Activated naive CD4-positive, alpha-beta T cell treated with anti-CD3 and anti-CD28 coated beads, Interleukin-2, amount 50 U/mL, for 24 hours (primary cell): ENCODE measurements around the gene IP6K1.
A peak's percentile ranks its signal among the peaks of the same experiment; 100 is the strongest.
"Not testable (repeated sequence)": the region's sequence is repeated elsewhere in the genome, so short reads cannot be mapped to it uniquely, and the experiment has no call there.

Experiments used
- H3K27ac Mint-ChIP-seq: one replicate; pipeline ENCODE4 v1.8.0; 2021; ENCODE audit warnings: mild to moderate bottlenecking, mixed read lengths
- H3K27me3 Mint-ChIP-seq: one replicate; pipeline ENCODE4 v1.8.0; 2021; ENCODE audit warnings: mixed read lengths
- H3K36me3 Mint-ChIP-seq: one replicate; pipeline ENCODE4 v1.8.0; 2021; ENCODE audit warnings: mixed read lengths
- H3K4me1 Mint-ChIP-seq: one replicate; pipeline ENCODE4 v1.8.0; 2021; ENCODE audit warnings: mixed read lengths
- H3K4me3 Mint-ChIP-seq: one replicate; pipeline ENCODE4 v1.8.0; 2021; ENCODE audit warnings: mild to moderate bottlenecking, mixed read lengths
- H3K9me3 Mint-ChIP-seq: one replicate; pipeline ENCODE4 v1.8.0; 2021; ENCODE audit warnings: mixed read lengths

IP6K1 gene

DNA sequence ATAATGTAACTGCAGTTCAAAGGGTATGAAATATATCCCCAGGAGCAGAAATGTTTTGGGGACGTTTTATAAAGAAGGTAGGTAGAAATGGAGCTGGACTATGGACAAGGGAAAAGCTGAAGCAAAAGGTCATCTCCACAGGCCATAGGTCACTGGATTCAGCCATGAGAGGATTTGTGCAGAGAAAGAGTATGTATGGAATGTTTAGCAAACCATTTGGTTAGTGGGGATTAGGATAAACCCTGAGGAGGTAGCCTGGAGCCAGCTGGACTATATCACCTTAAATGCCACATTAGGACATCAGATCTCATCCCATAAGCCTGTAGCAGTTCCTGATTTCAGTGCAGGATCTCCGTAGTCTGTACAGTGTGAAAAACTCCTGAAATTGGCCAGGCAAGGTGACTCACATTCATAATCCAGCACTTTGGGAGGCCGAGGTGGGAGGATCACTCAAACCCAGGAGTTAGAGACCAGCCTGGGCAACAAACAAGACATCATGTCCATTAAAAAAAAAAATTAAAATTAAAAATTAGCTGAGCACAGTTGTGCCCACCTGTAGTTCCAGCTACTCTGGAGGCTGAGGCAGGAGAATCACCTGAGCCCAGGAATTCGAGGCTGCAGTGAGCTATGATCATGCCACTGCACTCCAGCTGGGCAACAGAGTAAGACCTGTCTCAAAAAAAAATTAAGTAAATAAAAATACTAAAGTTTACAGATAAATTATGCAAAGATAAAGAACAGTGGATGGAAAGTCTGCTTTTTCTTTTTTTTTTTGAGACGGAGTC, 4.7 kb downstream of the IP6K1 start:
- H3K36me3 Mint-ChIP-seq = peaks cover 14% of the 10 kb centered on the region
- no peaks in the 10 kb centered on the region for H3K27me3 Mint-ChIP-seq
- no peaks in the 10 kb centered on the region for H3K9me3 Mint-ChIP-seq
- no peak overlapping the region for H3K27ac Mint-ChIP-seq
- peaks cover 54% of the 10 kb centered on the region for H3K4me1 Mint-ChIP-seq
- H3K4me3 Mint-ChIP-seq = no peak overlapping the region

DNA sequence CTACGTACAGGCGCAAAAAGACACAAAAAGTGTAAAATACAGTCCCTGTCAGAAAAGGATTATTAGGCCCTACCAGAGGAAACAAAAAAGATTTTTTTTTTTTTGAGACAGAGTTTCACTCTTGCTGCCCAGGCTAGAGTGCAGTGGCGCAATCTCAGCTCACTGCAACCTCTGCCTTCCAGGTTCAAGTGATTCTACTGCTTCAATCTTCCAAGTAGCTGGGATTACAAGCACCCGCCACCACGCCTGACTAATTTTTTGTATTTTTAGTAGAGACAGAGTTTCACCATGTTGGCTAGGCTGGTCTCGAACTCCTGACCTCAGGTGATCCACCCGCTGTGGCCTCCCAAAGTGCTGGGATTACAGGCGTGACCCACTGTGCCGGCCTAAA, 5.4 kb downstream of the IP6K1 start:
- Mint-ChIP-seq H3K4me1 (peaks cover 54% of the 10 kb centered on the region), H3K36me3 (peaks cover 14% of the 10 kb centered on the region)
- not testable (repeated sequence) for H3K4me3 Mint-ChIP-seq, H3K27ac Mint-ChIP-seq, H3K27me3 Mint-ChIP-seq, H3K9me3 Mint-ChIP-seq

DNA sequence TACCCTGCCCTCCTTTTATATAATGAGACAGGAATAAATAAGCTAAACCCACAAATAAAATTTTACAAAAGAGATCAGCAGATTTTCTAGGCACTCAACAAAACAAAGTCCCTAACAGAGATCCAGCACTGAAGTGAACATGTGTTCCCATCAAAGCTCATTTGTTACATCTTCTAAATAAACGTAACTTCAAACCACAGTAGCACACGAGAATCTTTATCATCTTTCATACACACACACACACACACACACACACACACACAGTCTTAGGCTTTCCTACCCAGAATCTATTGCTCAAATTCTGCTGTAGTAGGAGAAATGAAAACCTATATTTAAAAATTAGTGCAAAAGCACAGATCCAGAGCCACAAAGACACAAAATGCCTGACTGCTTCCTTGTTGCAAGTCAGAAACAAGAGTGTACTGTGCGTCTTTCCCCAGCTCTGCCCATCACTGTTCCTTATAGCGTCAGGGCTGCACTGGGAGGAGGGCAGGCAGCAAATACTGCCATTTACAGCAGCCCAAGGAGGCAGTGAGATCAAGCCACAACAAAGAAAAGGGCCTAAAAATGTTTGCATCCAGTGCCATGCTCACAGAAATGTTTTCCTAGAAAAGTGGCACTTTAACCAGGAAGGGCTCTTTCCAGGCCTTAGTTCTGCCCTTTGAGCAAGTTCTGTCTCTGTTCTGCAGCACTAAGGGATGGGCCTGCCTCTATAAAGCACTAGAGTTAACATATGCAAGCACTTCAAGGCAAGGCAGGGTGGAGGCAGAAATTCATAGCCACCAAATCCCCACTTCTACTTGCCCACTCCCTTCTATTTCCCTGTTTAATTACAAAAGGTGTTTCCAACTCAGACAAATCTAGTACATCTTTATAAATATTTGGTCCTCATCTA, 6.0 kb downstream of the IP6K1 start:
- Mint-ChIP-seq H3K9me3 (no peaks in the 10 kb centered on the region), H3K4me3 (peak overlapping the region; percentile 67), H3K27ac (peak overlapping the region; percentile 43), H3K4me1 (peaks cover 55% of the 10 kb centered on the region), H3K27me3 (no peaks in the 10 kb centered on the region), H3K36me3 (peaks cover 12% of the 10 kb centered on the region)

DNA sequence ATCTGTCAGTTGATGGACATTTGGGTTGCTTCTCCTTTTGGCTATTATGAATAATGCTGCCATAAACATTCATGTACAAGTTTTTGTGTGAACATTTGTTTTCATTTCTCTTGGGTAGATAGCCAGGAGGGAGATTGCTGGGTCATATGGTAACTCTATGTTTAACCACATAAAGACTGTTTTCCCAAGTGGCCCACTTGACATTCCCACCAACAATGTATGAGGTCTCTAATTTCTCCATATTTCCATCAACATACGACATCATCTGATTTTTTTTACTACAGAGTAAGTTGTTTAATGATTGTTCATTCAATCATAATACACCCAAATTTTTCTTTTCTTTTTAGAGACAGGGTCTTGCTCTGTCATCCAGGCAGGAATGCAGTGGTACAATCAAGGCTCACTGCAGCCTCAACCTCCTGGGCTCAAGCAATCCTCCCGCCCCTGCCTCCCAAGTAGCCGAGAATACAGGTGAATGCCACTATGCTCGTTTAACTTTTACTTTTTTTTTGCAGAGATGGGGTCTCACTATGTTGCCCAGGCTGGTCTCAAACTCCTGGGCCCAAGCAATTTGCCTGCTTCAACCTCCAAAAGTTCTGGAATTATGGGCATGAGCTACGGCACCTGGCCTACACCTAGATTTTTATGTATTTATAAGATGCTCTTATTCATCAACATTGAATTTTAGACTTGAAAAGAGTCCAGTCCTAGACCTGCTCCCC, 6.8 kb downstream of the IP6K1 start:
- Mint-ChIP-seq H3K4me3 (peak overlapping the region; percentile 67), H3K27ac (peak overlapping the region; percentile 43), H3K27me3 (no peaks in the 10 kb centered on the region), H3K36me3 (peaks cover 9% of the 10 kb centered on the region), H3K4me1 (peaks cover 59% of the 10 kb centered on the region), H3K9me3 (no peaks in the 10 kb centered on the region)

DNA sequence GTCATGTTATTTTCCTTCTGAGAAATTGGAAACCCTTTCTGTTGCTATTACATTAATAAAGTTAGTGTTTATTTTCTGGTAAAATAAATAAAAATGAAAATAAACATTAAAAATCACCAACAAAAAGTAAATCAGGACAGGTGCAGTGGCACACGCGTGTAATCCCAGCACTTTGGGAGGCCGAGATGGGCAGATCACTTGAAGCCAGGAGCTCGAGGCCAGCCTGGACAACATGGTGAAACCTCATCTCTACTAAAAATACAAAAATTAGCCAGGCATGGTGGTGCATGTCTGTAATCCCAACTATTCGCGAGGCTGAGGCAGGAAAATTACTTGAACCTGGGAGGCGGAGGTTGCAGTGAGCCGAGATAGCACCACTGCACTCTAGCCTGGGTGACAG, 10.2 kb downstream of the IP6K1 start:
- peaks cover 60% of the 10 kb centered on the region for H3K4me1 Mint-ChIP-seq
- H3K9me3 Mint-ChIP-seq, H3K4me3 Mint-ChIP-seq, H3K36me3 Mint-ChIP-seq, H3K27ac Mint-ChIP-seq, H3K27me3 Mint-ChIP-seq: not testable (repeated sequence)

DNA sequence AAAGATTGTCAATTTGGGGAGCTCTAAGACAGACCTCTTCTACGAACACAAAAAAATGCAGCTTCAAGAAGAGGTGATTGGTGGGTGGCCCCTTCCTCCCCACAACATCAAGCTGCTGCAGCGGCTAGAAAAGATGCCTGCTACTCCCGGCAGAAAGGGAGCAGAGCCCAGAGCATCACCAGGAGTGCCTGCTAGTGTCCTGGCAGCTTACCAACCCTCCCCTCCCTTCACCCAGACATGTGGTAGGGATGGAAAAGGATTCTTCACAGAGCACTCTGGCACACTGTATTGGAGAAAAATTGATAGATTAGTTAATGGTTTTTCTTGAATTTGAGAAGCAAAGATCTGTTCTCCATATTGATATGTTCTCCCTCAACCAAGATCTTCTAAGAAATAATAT, 10.8 kb downstream of the IP6K1 start:
- H3K27me3 Mint-ChIP-seq = no peaks in the 10 kb centered on the region
- H3K4me1 Mint-ChIP-seq = peaks cover 60% of the 10 kb centered on the region
- H3K36me3 Mint-ChIP-seq = peaks cover 7% of the 10 kb centered on the region
- H3K4me3 Mint-ChIP-seq = no peak overlapping the region
- H3K27ac Mint-ChIP-seq = no peak overlapping the region
- no peaks in the 10 kb centered on the region for H3K9me3 Mint-ChIP-seq

DNA sequence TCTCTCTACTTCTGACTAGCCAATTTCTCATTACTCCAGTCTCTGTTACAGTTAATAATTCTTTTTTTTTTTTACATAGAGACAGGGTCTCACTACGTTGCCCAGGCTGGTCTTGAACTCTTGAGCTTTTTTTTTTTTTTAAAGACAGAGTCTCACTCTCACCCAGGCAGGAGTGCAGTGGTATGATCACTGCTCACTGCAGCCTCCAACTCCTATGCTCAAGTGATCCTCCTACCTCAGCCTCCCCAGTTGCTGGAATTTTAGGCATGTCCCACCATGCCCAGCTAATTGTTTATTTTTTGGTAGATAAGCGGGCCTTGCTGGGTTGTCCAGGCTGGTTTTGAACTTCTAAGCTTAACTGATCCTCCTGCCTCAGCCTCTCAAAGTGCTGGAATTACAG, 13.6 kb downstream of the IP6K1 start:
- Mint-ChIP-seq H3K36me3 (no peaks in the 10 kb centered on the region), H3K4me1 (peaks cover 65% of the 10 kb centered on the region), H3K27me3 (no peaks in the 10 kb centered on the region)

DNA sequence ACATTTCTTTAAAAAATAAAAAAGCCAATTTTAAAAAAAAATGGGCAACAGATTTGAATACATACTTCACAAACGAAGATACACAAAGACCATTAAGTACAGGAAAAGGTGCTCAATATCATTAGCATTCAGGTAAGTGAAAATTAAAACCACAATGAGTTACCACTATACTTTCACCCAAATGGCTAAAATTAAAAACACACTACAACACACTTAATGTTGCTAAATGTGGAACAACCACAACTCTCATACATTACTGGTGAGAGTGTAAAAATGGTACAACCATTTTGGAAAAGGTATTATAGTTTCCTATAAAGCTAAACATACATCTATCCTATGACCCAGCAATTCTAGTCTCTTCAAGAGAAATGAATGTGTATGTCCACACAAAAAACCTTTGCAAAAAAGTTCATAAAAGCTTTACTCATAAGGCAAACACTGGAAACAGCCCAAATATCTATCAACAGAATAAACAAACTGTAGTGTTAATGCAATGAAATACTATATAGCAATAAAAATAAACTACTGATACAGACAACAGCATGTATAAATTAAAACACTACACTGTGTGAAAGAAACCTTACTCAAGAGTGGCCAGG, 14.9 kb downstream of the IP6K1 start:
- Mint-ChIP-seq H3K4me3 (no peak overlapping the region), H3K36me3 (no peaks in the 10 kb centered on the region), H3K27ac (no peak overlapping the region), H3K9me3 (no peaks in the 10 kb centered on the region), H3K4me1 (peaks cover 61% of the 10 kb centered on the region), H3K27me3 (no peaks in the 10 kb centered on the region)

More for the DNA sequence above, 13.6 kb downstream of the IP6K1 start:
- no peaks in the 10 kb centered on the region for H3K9me3 Mint-ChIP-seq
- H3K27ac Mint-ChIP-seq = no peak overlapping the region
- H3K4me3 Mint-ChIP-seq = no peak overlapping the region

DNA sequence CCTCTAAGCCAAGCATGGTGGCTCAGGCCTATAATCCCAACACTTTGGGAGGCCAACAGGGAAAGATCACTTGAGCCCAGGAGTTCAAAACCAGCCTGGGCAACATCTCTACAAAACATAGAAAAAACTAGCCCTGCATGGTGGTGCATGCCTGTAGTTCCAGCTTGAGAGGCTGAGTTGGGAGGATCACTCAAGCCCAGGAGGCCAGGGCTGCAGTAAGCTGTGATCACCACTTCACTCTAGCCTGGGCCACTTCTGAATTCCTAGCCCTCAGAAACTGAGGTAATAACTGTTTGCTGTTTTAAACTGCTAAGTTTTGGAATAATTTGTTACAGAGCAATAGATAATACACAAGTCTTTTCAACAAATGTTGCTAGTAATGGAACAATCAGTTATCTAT, 16.4 kb downstream of the IP6K1 start:
- Mint-ChIP-seq H3K27me3 (no peaks in the 10 kb centered on the region), H3K4me3 (no peak overlapping the region)

DNA sequence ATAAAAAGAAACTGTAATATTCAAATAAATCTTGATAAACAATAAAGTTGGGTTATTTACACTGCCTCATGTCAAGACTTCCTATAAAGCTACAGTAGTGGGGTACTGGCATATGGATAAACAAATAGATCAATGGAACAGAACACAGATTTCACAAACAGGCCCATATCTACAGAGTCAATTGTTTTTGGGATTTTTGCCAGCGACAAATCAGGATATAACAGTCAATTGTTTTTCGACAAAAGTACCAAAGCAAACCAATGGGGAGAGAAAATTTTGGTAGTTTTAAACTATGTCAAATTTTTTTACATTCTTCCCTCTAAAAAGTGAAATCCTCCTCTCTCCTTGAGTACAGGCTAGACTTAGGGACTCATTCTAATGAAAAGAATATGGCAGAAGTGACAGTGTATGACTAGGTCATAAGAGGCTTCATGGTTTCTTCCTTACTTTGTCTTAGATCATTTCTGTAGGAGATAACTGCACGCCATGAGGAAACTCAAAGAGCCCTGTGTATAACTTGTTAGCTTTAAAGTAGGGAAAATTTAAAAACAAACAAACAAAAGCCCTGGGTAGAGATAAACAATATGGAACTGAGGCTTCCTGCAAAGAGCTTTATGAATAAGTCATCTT, 16.9 kb downstream of the IP6K1 start:
- Mint-ChIP-seq H3K4me1 (peaks cover 54% of the 10 kb centered on the region), H3K27ac (peak overlapping the region; percentile 42), H3K27me3 (no peaks in the 10 kb centered on the region), H3K9me3 (no peaks in the 10 kb centered on the region), H3K36me3 (no peaks in the 10 kb centered on the region), H3K4me3 (no peak overlapping the region)

More for the DNA sequence above, 16.4 kb downstream of the IP6K1 start:
- Mint-ChIP-seq H3K36me3 (no peaks in the 10 kb centered on the region), H3K27ac (peak overlapping the region; percentile 46), H3K4me1 (peaks cover 55% of the 10 kb centered on the region), H3K9me3 (no peaks in the 10 kb centered on the region)

DNA sequence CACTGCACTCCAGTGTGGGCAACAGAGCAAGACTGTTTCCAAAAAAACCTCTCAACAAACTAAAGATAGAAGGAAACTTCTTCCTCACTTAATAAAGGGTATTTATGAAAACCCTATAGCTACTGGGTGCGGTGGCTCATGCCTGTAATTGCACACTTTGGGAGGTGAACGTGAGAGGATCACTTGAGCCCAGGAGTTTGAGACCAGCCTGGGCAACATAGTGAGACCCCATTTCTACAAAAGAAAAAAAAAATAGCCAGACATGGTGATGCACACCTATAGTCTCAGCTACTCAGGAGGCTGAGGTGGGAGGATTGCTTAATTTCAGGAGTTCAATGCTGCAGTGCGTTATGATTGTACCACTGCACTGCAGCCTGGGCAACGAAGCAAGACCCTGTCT, 22.4 kb downstream of the IP6K1 start:
- Mint-ChIP-seq H3K9me3 (no peaks in the 10 kb centered on the region), H3K27ac (no peak overlapping the region), H3K4me3 (no peak overlapping the region), H3K27me3 (no peaks in the 10 kb centered on the region), H3K4me1 (peaks cover 27% of the 10 kb centered on the region), H3K36me3 (peaks cover 1% of the 10 kb centered on the region)

DNA sequence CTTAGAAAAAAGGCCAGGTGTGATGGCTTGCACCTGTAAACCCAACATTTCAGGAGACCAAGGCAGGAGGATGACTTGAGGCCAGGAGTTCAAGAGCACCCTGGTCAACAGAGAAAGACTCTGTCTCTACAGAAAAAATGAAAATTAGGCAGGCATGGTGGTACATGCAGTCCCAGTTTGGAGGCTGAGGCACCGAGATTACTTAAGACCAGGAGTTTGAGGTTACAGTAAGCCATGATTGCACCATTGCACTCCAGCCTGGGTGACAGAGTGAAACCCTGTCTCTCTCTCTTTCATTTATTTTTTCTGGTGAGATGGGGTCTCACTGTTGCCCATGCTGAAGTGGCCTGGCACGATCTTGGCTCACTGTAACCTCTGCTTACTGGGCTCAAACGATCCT, 24.7 kb downstream of the IP6K1 start:
- Mint-ChIP-seq H3K4me3 (no peak overlapping the region), H3K27ac (no peak overlapping the region), H3K36me3 (peaks cover 3% of the 10 kb centered on the region), H3K9me3 (no peaks in the 10 kb centered on the region), H3K4me1 (peaks cover 31% of the 10 kb centered on the region), H3K27me3 (no peaks in the 10 kb centered on the region)

DNA sequence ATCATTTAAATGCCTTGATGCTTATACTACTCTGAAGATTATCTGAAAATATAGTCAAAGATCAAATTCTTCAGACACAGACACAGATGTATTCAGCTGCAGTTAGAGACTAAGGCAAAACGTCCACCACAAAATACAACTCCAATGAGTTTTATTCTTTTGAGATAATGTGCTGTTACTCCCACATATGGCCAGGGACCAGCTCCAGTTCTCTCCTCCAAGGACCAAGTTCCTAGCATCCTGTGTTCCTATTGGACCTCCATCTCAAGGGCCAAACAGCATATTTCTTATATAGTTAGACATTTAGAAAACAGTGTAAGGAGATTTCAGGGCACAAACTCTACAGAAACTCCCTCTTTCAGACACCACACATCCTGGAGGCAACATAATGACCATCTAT, 27.1 kb downstream of the IP6K1 start:
- Mint-ChIP-seq H3K9me3 (no peaks in the 10 kb centered on the region), H3K27me3 (no peaks in the 10 kb centered on the region), H3K36me3 (peaks cover 3% of the 10 kb centered on the region), H3K4me1 (peaks cover 41% of the 10 kb centered on the region), H3K27ac (no peak overlapping the region), H3K4me3 (no peak overlapping the region)

DNA sequence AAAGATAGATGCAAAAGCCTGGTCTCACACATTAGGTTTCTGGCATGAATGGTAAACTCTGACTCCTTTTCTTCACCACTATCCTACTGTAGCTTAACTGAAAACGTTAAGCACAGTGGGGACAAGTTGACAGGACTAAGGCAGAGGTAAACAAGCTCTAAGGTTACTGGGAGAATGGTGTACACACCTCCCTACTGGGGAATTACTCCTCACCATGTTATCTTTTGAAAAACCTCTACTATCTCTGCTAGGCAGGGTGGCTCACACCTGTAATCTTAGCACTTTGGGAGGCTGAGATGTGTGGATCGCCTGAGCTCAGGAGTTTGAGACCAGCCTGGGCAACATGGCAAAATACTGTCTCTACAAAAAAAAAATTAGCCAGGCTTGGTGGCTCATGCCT, 29.1 kb downstream of the IP6K1 start:
- Mint-ChIP-seq H3K27me3 (no peaks in the 10 kb centered on the region), H3K9me3 (no peaks in the 10 kb centered on the region), H3K27ac (no peak overlapping the region), H3K4me1 (peaks cover 53% of the 10 kb centered on the region), H3K36me3 (peaks cover 2% of the 10 kb centered on the region), H3K4me3 (no peak overlapping the region)

DNA sequence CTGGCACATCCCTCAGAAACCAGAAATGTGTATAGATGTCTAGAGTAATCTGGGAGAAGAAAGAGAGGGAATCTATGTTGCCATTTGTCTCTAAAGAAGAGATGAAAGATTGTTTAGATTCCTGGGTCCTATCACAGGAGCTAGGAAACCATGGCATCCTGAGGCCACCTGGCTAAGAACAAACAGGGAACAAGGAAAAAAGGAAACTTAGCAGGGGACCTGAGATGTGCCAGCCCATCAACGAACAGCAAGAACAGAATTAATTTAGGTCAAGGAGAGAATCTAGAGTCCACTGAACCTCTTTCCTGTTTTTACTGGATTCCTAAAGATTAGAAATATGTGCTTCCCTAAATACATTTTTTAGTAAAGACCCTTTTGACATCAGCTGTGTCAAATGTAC, 30.3 kb downstream of the IP6K1 start:
- H3K27ac Mint-ChIP-seq = no peak overlapping the region
- H3K36me3 Mint-ChIP-seq = peaks cover 2% of the 10 kb centered on the region
- peaks cover 53% of the 10 kb centered on the region for H3K4me1 Mint-ChIP-seq
- no peaks in the 10 kb centered on the region for H3K9me3 Mint-ChIP-seq
- no peaks in the 10 kb centered on the region for H3K27me3 Mint-ChIP-seq
- H3K4me3 Mint-ChIP-seq = no peak overlapping the region
